NCI-H2107 treated with DMSO at 0.1 percent for 48 hours (cell line): ENCODE results near the gene ZNF83.
"Not testable (repeated sequence)": the region's sequence is repeated elsewhere in the genome, so short reads cannot be mapped to it uniquely, and the experiment has no call there.

Source experiments
- DNase-seq: peaks from one replicate; lab custom pipeline; 2025; ENCODE audit not compliant: unreplicated experiment; lab: John Stamatoyannopoulos, UW

The ZNF83 gene

DNA sequence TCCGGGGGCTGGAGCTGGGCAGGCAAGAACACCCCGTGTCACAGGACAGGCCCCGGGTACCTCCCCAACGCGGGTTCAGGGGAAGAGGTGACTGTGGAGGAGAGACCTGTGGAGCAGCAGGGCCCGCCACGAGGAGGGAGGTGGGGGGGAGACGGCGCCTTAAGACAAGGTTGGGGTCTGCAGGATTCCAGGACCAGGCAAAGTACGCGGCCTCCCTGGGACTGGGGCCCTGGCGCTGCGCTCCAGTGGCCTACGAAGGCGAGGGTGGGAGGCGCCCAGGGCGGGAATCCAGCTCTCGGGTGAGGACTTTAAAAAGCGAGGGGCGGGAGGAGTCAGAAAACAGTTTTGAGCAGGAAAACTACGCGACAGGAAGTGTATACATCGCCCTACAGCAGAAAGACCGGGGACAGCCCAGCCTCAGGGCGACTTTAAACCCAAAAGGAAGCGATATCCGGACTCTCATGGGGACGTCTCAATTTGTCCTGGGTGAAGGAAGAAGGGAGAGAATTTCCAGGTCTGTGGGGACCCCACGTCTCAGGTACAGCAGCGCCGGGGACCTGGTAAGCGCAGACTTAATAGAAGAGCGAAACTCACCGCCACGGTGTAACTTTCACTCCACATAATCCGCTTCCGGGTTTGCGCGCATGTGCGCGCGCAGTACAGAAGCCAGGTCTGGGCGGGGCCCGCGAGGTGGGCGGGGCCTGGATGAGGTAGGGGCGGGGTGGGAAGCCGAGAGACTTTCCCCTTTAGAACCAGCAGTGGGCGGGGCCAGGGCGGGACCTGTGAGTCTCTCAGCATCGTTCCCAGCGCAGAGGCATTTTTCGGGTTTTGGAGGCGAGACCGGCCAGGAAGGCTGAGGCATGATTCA lies at the start of gene ZNF83:
Gene ZNF83 (minus strand): TSS at position 638 of the 868 bp plus-strand sequence.
- DNase-seq, result peak; percentile 65

- DNase-seq, result no peak
These were observed 49.5 kb upstream of the ZNF83 start for GRCh38 chr19:52687684-52688083.

GRCh38 chr19:52685811-52686210 lies 47.7 kb upstream of the ZNF83 start:
- DNase-seq, result no peak

DNA sequence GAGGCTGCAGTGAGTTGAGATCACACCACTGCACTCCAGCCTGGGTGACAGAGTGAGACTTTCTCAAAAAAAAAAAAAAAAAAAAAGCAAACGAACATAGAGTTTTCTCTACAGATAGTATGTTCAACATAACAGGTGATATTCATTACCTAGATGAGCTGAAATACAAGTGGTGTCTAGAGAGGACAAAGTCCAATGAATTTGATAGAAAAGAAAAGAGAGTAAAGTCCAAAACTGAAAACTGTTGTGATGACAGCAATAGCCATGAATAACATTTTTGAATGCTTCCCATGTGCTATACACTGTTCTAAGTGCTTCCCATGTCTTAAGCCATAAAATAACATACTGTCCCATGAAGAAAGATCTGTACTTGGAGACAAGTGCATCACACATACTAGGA lies 43.1 kb upstream of the ZNF83 start:
- DNase-seq, result not testable (repeated sequence)

GRCh38 chr19:52679598-52679997 lies 41.4 kb upstream of the ZNF83 start:
- DNase-seq, result no peak

- DNase-seq, result not testable (repeated sequence)
These were observed 37.1 kb upstream of the ZNF83 start for GRCh38 chr19:52675239-52675638.

DNA sequence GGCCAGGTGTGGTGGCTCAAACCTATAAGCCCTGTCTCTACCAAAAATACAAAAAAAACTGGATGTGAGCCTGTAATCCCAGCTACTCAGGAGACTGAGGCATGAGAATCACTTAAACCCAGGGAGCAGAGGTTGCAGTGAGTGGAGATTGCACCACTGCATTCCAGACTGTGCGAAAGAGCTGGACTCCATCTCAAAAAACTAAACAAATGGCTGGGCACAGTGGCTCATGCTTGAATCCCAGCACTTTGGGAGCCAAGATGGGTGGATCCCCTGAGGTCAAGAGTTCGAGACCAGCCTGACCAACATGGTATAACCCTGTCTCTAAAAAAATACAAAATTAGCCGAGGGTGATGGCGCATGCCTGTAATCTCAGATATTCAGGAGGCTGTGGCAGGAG lies 34.9 kb upstream of the ZNF83 start:
- no peak for DNase-seq

DNA sequence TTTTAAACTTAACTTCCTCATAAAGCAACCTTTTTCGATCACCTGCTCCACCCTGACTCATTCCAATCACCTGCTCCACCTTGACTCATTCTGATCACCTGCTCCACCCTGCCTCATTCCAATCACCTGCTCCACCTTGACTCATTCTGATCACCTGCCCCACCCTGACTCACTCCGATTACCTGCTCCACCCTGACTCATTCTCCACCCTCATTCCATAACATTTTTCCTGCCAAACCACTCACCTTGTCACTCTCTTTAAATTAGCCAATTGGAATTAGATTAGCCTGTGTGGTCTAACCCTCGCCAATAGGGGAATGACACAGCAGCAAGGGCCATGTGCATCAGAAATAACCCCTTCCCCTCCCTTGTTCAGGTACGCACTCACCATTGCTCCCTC lies 31.9 kb upstream of the ZNF83 start:
- no peak for DNase-seq

- DNase-seq, result no peak
These were observed 31.4 kb upstream of the ZNF83 start for GRCh38 chr19:52669586-52669985.

DNA sequence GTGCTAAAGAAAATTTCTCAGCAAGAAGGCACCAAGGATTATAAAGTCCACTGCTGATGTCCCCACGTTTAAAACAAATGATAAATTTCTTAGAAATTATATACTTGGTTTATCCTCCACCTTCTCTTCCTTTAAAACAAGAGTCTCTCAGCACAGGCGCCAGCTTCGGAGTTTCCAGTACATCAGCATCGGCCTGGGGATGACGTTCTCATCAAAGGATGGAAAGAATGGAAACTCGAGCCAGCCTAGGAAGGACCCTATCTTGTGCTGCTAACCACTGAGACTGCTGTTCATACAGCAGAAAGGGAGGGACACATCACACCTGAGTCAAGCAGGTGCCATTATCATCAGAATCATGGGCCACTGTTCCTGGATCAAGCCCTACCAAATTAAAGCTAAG lies 29.8 kb upstream of the ZNF83 start:
- no peak for DNase-seq

GRCh38 chr19:52666506-52666905 lies 28.4 kb upstream of the ZNF83 start:
- no peak for DNase-seq

DNA sequence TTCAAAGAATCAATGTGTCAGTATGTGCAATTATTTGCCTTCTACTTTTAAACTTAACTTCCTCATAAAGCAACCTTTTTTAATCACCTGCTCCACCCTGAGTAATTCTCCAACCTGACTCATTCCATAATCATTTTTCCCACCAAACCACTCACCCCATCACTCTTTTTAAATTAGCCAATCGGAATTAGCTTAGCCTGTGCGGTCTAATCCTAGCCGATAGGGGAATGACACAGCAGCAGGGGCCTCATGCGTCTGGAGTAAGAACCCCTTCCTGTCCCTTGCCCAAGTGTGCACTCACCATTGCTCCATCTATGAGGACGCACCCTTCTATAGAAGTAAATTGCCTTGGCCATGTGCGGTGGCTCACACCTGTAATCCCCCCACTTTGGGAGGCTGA lies 27.4 kb upstream of the ZNF83 start:
- DNase-seq, result no peak

DNA sequence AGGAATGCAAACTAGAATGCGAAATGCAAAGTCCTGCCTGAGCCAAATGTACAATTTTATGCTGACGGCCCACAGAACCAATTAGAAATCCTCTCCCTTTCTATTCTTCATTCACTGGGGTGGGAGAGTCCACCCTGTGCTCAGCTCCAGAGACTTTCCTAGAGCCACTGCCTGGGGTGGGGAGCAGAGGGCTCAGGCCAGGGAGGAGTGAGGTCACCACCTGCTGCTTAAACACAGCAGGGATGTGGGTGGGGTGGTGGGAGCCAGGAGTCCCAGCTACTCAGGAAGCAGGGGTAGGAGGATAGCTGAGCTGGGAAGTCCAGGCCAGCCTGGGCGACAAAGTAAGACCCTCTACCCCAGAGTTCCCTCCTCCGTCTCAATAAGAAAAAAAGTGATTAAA lies 26.9 kb upstream of the ZNF83 start:
- no peak for DNase-seq

DNA sequence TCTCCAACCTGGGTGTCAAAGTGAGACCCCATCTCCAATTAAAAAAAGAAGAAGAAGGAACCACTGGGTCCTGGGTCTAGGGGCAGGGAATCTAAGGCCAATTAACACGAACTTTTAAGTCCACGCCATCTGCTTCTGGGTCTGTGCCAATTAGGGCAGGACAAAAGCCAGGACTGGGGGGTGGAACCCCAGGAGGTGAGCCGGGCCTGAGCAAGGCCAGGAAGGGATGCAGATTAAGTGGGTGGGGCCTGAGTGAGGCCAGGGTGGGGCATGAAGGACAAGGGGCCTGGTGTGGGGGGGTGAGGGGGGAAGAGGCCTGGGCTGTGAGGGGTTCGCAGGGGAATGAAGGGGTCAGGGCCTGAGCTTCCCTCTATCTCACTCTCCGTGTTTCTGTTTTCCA lies 26.3 kb upstream of the ZNF83 start:
- no peak for DNase-seq

GRCh38 chr19:52662631-52663030 lies 24.5 kb upstream of the ZNF83 start:
- DNase-seq, result no peak

GRCh38 chr19:52660981-52661380 lies 22.8 kb upstream of the ZNF83 start:
- no peak for DNase-seq

DNA sequence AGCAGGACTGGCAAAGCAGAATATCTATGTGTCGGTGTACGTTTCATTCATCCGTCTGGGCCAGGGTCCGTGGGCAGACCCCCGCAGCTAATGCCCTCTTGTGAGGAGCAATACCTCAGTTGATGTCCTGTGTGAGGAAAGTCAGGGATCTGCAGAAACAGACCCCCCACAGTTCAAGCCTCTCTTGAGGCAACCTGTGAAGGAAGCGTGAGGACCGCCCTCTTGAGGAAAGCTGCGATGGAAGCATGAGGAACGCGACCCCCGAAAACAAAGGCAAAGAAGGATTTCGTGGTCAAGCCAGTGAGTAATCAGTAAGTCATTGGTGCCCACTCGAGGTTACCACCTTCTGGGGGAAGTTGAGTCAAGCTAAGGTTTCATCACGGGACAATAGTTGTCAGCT lies 20.9 kb upstream of the ZNF83 start:
- no peak for DNase-seq

- no peak for DNase-seq
These were observed 20.4 kb upstream of the ZNF83 start for GRCh38 chr19:52658595-52658994.

DNA sequence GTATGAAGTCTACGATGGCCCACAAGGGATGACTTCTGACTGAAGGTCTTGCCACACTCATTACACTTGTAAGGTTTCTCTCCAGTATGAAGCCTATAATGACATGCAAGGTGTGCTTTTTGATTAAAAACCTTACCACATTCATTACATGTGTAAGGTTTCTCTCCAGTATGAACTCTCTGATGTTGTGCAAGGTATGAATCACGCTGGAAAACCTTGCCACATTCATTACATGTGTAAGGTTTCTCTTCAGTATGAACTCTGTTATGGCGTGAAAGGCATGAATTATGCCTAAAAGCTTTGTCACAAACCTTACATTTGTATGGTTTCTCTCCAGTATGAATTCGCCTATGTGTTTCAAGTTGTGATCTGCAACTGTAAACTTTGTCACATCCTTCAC lies 15.0 kb upstream of the ZNF83 start:
- DNase-seq, result no peak

- no peak for DNase-seq
These were observed 13.8 kb upstream of the ZNF83 start for GRCh38 chr19:52651956-52652355.

DNA sequence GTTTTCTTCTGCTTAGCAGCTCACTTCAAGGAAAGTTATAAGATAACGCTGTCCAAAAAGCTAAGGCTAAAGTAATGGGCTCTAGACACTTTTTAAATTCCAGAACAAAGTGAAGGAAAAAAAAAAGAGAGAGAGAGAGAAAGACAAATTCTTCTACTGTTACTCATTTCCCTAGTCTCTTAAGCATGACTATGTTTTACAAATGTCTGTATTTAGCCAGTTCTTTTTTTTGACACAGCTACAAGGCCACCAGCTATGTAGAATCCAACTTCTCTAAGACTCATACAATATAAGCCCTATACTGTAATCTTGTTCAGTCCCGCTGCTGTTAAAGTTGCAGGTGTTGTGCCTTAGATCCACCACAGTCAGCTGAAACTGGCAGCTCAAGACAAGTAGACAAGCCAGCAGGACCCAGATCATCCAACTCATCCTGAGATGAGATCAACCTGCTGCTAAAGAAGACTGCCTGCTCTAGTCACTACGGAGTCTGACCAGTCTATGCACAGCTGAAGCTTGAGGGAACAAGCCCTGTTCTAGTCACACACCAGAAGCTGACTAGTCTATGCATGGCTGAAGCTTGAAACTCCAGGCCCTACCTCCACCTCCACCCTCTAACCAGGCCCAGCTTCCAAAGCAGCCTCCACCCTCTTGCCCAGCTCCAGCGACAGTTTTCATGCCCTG lies 10.3 kb upstream of the ZNF83 start:
- no peak for DNase-seq

DNA sequence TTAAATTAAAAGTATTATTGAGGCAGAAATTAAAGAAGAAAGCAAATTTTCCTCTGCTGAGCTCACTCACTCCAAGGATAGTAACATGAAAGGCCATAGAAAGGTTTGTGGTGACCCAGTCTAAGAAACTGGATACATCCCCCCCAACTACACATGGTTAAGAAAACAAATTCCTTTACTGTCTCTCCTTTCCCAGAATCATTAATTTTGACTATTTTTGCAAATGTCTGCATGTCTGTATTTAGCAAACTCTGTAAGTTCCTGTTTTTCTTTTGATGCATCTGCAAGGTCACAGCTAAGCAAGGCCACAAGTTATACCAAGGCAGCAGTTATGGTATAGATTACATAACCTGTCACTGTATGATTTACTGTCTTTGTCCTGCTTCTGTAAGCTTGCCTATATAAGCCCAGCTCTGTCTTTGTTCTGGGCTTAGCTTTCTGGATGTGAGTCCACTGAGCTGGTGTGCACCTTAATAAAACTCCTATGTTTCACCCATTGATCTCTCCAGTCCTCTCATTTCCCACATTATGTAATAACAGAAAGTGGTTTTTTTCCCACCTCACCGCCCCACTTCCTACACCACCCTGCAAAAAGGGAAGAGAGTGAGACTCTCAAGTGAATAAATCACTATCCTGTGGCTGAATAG lies 8.5 kb upstream of the ZNF83 start:
- DNase-seq, result no peak
